ENCODE data around the gene ULK4. TPM values are rescaled to one million over a fixed set of nuclear protein-coding genes. Genes with fewer than 3 reads are reported as not detected.

ULK4 gene
- total RNA-seq, 4 donors from 2014 or later, result 13.3 to 23.4 (median 17.9) TPM

- Histone ChIP-seq H3K4me3 (peak overlapping the region; percentile 82 to 95 (median 90)), H3K27ac (peak overlapping the region in 3 of 4 donors; percentile 64 to 86 (median 83)), H3K4me1 (peaks cover 0 to 14% (median 3%) of the 10 kb centered on the region in 4 donors), H3K36me3 (no peaks in the 10 kb centered on the region), H3K9me3 (no peaks in the 10 kb centered on the region), H3K27me3 (no peaks in the 10 kb centered on the region)
- WGBS, 2 donors, result 2 to 7% methylated on average over 13 to 34 of the region's 45 CpGs
- no peak for TF ChIP-seq POLR2A (IDR thresholded peaks at IDR 0.05)
- no peak for TF ChIP-seq EP300 (IDR thresholded peaks at IDR 0.05)
- TF ChIP-seq, protein P1, sequence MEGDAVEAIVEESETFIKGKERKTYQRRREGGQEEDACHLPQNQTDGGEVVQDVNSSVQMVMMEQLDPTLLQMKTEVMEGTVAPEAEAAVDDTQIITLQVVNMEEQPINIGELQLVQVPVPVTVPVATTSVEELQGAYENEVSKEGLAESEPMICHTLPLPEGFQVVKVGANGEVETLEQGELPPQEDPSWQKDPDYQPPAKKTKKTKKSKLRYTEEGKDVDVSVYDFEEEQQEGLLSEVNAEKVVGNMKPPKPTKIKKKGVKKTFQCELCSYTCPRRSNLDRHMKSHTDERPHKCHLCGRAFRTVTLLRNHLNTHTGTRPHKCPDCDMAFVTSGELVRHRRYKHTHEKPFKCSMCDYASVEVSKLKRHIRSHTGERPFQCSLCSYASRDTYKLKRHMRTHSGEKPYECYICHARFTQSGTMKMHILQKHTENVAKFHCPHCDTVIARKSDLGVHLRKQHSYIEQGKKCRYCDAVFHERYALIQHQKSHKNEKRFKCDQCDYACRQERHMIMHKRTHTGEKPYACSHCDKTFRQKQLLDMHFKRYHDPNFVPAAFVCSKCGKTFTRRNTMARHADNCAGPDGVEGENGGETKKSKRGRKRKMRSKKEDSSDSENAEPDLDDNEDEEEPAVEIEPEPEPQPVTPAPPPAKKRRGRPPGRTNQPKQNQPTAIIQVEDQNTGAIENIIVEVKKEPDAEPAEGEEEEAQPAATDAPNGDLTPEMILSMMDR (IDR thresholded peaks at IDR 0.05), result no peak
- DNase-seq (ENCODE audit: low spot score in 2 of 2), result peak in 1 of 2 donors; percentile 9
Observed at GRCh38 chr3:41960826-41961750, 815 bp downstream of the ULK4 start.

DNA sequence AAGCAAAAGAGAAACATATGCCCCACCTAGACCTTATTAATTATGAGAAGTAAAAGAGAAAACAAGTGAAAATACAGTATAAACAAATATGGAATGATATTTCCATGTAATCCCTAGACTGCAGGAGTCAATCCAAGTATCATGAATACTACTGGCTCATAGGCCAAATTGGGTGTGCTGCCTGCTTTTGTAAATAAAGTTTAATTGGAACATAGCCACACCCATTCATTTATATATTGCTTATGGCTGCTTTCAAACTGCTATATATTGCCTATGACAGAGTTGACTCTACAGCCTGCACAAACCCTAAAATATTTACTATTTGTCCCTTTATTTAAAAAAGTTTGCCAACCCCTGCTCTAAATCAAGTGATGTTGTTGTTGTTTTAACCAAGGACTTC is 5.3 kb downstream of the ULK4 start:
- H3K9me3 ChIP-seq, result no peaks in the 10 kb centered on the region

DNA sequence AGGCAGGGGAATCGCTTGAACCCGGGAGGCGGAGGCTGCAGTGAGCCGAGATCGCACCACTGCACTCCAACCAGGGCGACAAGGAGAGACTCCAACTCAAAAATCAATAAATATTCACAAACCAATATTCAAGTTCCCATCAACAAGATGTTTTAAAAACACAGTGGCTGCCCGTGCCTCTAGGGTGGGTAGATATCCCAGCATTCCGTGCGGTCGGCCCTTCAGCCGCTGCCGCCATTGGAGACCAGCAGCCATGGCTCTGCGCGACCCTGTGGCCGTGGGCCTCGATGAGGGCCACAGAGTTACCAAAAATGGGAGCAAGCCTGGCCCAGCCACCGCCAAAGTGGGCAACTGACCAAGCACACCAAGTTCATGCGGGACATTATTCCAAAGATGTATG is 6.7 kb downstream of the ULK4 start:
- Histone ChIP-seq H3K9me3 (no peaks in the 10 kb centered on the region), H3K27ac (no peak overlapping the region), H3K36me3 (peaks cover 0 to 7% (median 0%) of the 10 kb centered on the region in 3 donors), H3K4me3 (no peak overlapping the region), H3K4me1 (peaks cover 0 to under 1% (median 0%) of the 10 kb centered on the region in 4 donors), H3K27me3 (no peaks in the 10 kb centered on the region)
- whole genome bisulfite sequencing, 2 donors, result 89% methylated on average over 18 of the region's 18 CpGs
- no peak for DNase-seq (ENCODE audit: low spot score in 2 of 2)
- no peak for TF ChIP-seq EP300 (IDR thresholded peaks at IDR 0.05)
- no peak for TF ChIP-seq POLR2A (IDR thresholded peaks at IDR 0.05)
- TF ChIP-seq, protein P1 (IDR thresholded peaks at IDR 0.05), result no peak

More for the DNA sequence above, 5.3 kb downstream of the ULK4 start:
- TF ChIP-seq EP300 (IDR thresholded peaks at IDR 0.05) (no peak), POLR2A (IDR thresholded peaks at IDR 0.05) (no peak)
- TF ChIP-seq, protein P1 (IDR thresholded peaks at IDR 0.05), result no peak
- H3K4me1 ChIP-seq, result peaks cover 0 to 10% (median 3%) of the 10 kb centered on the region in 4 donors
- no peak overlapping the region for H3K27ac ChIP-seq
- no peak for DNase-seq (ENCODE audit: low spot score in 2 of 2)
- H3K27me3 ChIP-seq, result no peaks in the 10 kb centered on the region
- peaks cover 0 to 7% (median 0%) of the 10 kb centered on the region in 3 donors for H3K36me3 ChIP-seq
- H3K4me3 ChIP-seq, result no peak overlapping the region

DNA sequence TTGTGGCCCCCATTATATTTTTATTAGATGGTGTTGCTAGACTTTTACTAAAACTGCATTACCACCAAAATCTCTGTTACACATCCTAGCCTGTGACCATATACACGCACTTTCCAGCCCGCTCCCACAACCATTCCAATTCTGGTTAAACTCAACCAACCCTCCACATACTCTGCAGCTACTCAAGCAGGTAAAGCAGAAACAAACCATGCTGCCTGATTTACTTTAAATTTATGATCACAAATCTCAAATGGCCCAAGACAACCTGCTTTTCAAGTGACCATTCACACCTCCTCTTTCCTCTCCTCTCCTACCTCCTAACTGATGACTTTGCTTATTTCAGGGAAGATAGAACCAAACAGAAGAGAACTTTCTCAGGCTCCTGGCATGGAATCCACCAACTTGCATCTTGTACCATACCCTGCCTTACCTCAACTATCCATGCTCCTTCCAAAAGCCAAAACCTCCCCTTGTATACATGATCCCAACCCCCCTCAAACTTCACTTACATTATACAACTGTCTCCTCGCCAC is 18.5 kb downstream of the ULK4 start:
- H3K4me1 ChIP-seq, result no peaks in the 10 kb centered on the region
- TF ChIP-seq, protein P1 (IDR thresholded peaks at IDR 0.05), result no peak
- TF ChIP-seq POLR2A (IDR thresholded peaks at IDR 0.05) (no peak), EP300 (IDR thresholded peaks at IDR 0.05) (no peak)
- no peak overlapping the region for H3K4me3 ChIP-seq
- no peak for DNase-seq (ENCODE audit: low spot score in 2 of 2)
- H3K27ac ChIP-seq, result no peak overlapping the region
- no peaks in the 10 kb centered on the region for H3K27me3 ChIP-seq
- no peaks in the 10 kb centered on the region for H3K9me3 ChIP-seq
- 91 to 94% methylated on average over 3 of the region's 3 CpGs for WGBS, 2 donors
- peaks cover 0 to 13% (median 0%) of the 10 kb centered on the region in 3 donors for H3K36me3 ChIP-seq

GRCh38 chr3:41940393-41940792 is 21.5 kb downstream of the ULK4 start:
- no peaks in the 10 kb centered on the region for H3K36me3 ChIP-seq
- H3K4me1 ChIP-seq, result no peaks in the 10 kb centered on the region
- H3K9me3 ChIP-seq, result no peaks in the 10 kb centered on the region
- no peak overlapping the region for H3K4me3 ChIP-seq
- DNase-seq (ENCODE audit: low spot score in 2 of 2), result no peak
- H3K27ac ChIP-seq, result no peak overlapping the region
- no peaks in the 10 kb centered on the region for H3K27me3 ChIP-seq
- TF ChIP-seq, protein P1 (IDR thresholded peaks at IDR 0.05), result no peak
- no peak for TF ChIP-seq EP300 (IDR thresholded peaks at IDR 0.05)
- no peak for TF ChIP-seq POLR2A (IDR thresholded peaks at IDR 0.05)

All from tibial nerve (tissue), 4 donors.